Pons (tissue), 1 donor: ENCODE measurements around the gene PNMA8A.

ENCODE experiments used
- DNase-seq: peaks from one replicate; pipeline ENCODE4 v3.0.0-alpha.2; 2016; ENCODE audit warnings: low spot score

Gene PNMA8A

GRCh38 chr19:46428239-46429135 lies 42.9 kb downstream of the PNMA8A start, which contains the start of gene PNMA8C:
TSS of gene PNMA8C (minus strand) at chr19:46428936. CDS start at chr19:46428359, 577 bp downstream.
- DNase-seq, result peak; percentile 86

- DNase-seq, result no peak
These were observed 43.8 kb downstream of the PNMA8A start for GRCh38 chr19:46427518-46428045.

- peak; percentile 87 for DNase-seq
These were observed 44.7 kb downstream of the PNMA8A start for GRCh38 chr19:46426506-46427162.

- DNase-seq, result peak; percentile 19
These were observed 45.3 kb downstream of the PNMA8A start for GRCh38 chr19:46426035-46426505.

GRCh38 chr19:46423188-46423587 lies 48.2 kb downstream of the PNMA8A start:
- DNase-seq, result no peak

- no peak for DNase-seq
These were observed 49.0 kb downstream of the PNMA8A start for GRCh38 chr19:46422344-46422743.

GRCh38 chr19:46420056-46420455 lies 51.3 kb downstream of the PNMA8A start:
- no peak for DNase-seq
